ENCODE measurements around the gene DDX39A.

The DDX39A gene

GRCh38 chr19:14443632-14444216, 24.6 kb upstream of the DDX39A start:
- peaks cover 68% of the 10 kb centered on the region for H3K36me3 ChIP-seq
- TF ChIP-seq, protein P1, sequence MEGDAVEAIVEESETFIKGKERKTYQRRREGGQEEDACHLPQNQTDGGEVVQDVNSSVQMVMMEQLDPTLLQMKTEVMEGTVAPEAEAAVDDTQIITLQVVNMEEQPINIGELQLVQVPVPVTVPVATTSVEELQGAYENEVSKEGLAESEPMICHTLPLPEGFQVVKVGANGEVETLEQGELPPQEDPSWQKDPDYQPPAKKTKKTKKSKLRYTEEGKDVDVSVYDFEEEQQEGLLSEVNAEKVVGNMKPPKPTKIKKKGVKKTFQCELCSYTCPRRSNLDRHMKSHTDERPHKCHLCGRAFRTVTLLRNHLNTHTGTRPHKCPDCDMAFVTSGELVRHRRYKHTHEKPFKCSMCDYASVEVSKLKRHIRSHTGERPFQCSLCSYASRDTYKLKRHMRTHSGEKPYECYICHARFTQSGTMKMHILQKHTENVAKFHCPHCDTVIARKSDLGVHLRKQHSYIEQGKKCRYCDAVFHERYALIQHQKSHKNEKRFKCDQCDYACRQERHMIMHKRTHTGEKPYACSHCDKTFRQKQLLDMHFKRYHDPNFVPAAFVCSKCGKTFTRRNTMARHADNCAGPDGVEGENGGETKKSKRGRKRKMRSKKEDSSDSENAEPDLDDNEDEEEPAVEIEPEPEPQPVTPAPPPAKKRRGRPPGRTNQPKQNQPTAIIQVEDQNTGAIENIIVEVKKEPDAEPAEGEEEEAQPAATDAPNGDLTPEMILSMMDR (IDR thresholded peaks at IDR 0.05; ENCODE audit: low read depth, low read length): no peak
- DNase-seq: no peak
- H3K4me3 ChIP-seq (ENCODE audit: low read depth, low read length): no peak overlapping the region
- H3K27me3 ChIP-seq (ENCODE audit: insufficient read depth, low read depth, severe bottlenecking): no peaks in the 10 kb centered on the region
- H3K27ac ChIP-seq: no peak overlapping the region
- H3K9me3 ChIP-seq (ENCODE audit: severe bottlenecking): no peaks in the 10 kb centered on the region

DNA sequence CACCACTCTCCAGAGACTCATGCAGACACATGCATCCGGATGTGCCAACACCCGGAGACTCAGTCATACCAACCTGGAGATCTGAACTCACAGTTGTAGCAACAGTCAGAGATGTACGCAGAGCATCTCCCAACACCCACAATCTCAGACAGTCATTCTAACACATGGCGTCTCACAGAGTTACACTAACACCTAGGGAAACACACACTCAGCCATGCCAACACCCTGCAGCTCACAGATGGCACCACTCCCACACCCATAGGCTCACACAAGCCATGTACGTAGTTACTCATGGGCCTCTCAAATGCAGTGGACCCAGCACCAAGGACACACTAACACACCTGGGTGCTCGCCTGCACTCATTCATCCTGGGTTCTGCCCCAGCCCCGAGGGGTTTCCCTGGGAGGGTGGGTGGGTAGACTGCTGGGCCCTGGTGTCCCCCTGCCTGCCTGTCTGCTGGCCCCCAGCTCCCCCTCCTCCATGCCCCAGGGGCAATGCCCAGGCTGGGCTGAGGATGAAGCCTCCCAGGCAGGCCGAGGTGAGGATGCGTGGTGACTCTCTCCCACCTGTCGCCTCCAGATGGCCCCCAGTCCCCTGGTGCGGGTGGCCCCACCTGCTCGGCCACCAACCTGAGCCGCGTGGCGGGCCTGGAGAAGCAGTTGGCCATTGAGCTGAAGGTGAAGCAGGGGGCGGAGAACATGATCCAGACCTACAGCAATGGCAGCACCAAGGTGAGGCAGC, 23.9 kb upstream of the DDX39A start:
- no peak for DNase-seq
- H3K36me3 ChIP-seq: peaks cover 61% of the 10 kb centered on the region
- H3K27ac ChIP-seq: no peak overlapping the region
- no peaks in the 10 kb centered on the region for H3K27me3 ChIP-seq (ENCODE audit: insufficient read depth, low read depth, severe bottlenecking)
- H3K4me3 ChIP-seq (ENCODE audit: low read depth, low read length): no peak overlapping the region
- no peaks in the 10 kb centered on the region for H3K9me3 ChIP-seq (ENCODE audit: severe bottlenecking)
- TF ChIP-seq, protein P1 (IDR thresholded peaks at IDR 0.05; ENCODE audit: low read depth, low read length): no peak

DNA sequence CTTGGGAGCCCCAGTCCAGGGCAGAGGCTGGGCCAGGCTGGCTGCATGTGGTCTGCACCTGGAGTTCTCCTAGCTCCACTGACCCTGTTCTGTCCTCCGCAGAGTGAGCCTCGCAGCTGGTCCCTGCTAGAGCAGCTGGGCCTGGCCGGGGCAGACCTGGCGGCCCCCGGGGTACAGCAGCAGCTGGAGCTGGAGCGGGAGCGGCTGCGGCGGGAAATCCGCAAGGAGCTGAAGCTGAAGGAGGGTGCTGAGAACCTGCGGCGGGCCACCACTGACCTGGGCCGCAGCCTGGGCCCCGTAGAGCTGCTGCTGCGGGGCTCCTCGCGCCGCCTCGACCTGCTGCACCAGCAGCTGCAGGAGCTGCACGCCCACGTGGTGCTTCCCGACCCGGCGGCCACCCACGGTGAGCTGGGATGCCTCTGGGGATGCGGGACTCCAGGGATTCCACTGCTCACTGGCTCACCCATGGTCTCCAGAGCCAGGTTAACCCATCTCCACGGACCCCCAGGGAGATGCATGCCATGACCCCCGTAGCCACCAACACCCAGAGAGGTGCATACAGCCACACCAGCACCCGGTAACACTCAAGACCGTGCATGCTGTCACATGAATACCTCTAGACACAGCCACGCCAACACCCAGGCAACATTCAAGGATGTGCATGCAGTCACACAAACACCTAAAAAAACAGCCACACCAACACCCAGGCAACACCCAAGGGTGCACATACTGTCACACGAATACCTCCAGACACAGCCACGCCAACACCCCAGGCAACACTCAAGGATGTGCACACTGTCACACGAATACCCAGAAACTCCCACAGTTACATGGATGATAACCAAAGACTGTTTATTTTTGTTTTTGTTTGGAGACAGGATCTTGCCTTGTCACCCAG, 22.1 kb upstream of the DDX39A start:
- Histone ChIP-seq H3K9me3 (ENCODE audit: severe bottlenecking) (no peaks in the 10 kb centered on the region), H3K27ac (no peak overlapping the region), H3K36me3 (peaks cover 46% of the 10 kb centered on the region), H3K4me3 (ENCODE audit: low read depth, low read length) (no peak overlapping the region), H3K27me3 (ENCODE audit: insufficient read depth, low read depth, severe bottlenecking) (no peaks in the 10 kb centered on the region)
- TF ChIP-seq, protein P1 (IDR thresholded peaks at IDR 0.05; ENCODE audit: low read depth, low read length): no peak
- DNase-seq: no peak

DNA sequence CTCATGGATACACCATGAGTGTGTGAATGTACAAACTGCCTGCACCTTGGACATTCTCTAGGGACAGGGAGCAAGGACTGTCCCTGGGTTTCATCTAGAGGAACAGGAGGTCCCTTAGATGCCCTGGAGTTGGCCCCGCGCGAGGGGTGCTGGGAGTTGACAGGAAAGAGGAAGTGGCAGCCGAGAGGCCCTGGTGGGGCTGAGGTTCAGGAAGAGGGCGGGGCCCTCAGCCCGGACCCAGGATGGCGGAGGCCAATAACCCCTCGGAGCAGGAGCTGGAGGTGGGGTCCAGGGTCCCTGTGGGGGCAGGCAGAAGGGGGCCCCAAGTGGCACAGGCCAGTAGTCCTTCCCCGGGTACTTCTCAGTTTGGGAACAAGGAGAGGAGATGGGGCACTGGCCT, 20.9 kb upstream of the DDX39A start:
- Histone ChIP-seq H3K4me3 (ENCODE audit: low read depth, low read length) (no peak overlapping the region), H3K9me3 (ENCODE audit: severe bottlenecking) (no peaks in the 10 kb centered on the region), H3K27ac (no peak overlapping the region), H3K27me3 (ENCODE audit: insufficient read depth, low read depth, severe bottlenecking) (no peaks in the 10 kb centered on the region), H3K36me3 (peaks cover 38% of the 10 kb centered on the region)
- TF ChIP-seq, protein P1 (IDR thresholded peaks at IDR 0.05; ENCODE audit: low read depth, low read length): no peak
- no peak for DNase-seq

DNA sequence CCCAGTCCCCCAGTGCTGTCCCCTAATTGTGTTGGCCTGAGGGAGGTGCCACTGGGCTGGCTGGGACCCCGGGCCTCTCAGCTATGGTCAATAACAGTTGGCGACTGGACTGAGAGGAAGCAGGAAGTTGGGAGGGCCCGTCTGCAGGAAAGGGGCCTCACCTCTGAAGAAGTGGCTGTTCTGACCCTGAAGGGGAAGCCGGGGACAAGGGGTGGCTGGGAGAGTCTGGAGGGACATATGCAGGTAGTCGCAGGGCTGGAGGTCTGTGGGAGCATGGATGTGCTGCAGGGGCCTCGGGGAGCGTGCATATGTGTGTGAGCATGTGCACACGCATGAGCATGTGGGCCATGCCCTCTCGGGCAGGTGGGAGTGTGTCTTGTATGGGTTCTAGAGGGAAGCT, 19.9 kb upstream of the DDX39A start:
- no peak for DNase-seq
- H3K9me3 ChIP-seq (ENCODE audit: severe bottlenecking): no peaks in the 10 kb centered on the region
- TF ChIP-seq, protein P1 (IDR thresholded peaks at IDR 0.05; ENCODE audit: low read depth, low read length): no peak
- no peak overlapping the region for H3K4me3 ChIP-seq (ENCODE audit: low read depth, low read length)
- no peaks in the 10 kb centered on the region for H3K27me3 ChIP-seq (ENCODE audit: insufficient read depth, low read depth, severe bottlenecking)
- H3K36me3 ChIP-seq: peaks cover 32% of the 10 kb centered on the region
- no peak overlapping the region for H3K27ac ChIP-seq

Data from WERI-Rb-1 (cell line).